Ishikawa (cell line): ENCODE data around the gene TPX2.

Experiments used
- CEBPB ChIP-seq: IDR thresholded peaks from 2 replicates; pipeline ENCODE4 v1.6.1; 2012
- CREB1 ChIP-seq: IDR thresholded peaks from 2 replicates; pipeline ENCODE4 v1.6.1; 2012; ENCODE audit warnings: low read depth
- EGR1 ChIP-seq: IDR thresholded peaks from 2 replicates; pipeline ENCODE4 v1.6.1; 2012
- EP300 ChIP-seq: IDR thresholded peaks from 2 replicates; pipeline ENCODE4 v1.6.1; 2012; ENCODE audit warnings: borderline replicate concordance
- FOXM1 ChIP-seq: IDR thresholded peaks from 2 replicates; pipeline ENCODE4 v1.6.1; 2012; ENCODE audit warnings: low read depth, borderline replicate concordance
- NFIC ChIP-seq: IDR thresholded peaks from 2 replicates; pipeline ENCODE4 v1.6.1; 2012
- RAD21 ChIP-seq: IDR thresholded peaks from 2 replicates; pipeline ENCODE4 v1.6.1; 2012; ENCODE audit warnings: low read depth
- TAF1 ChIP-seq: IDR thresholded peaks from 2 replicates; pipeline ENCODE4 v1.6.1; 2012; ENCODE audit warnings: low read depth, mild to moderate bottlenecking
- TCF12 ChIP-seq: IDR thresholded peaks from 2 replicates; pipeline ENCODE4 v1.6.1; 2012; ENCODE audit warnings: low read depth
- TEAD4 ChIP-seq: IDR thresholded peaks from 2 replicates; pipeline ENCODE4 v1.6.1; 2012
- USF1 ChIP-seq: IDR thresholded peaks from 2 replicates; pipeline ENCODE4 v1.6.1; 2012
- YY1 ChIP-seq: IDR thresholded peaks from 2 replicates; pipeline ENCODE4 v1.6.1; 2012; ENCODE audit warnings: low read depth
- ZBTB7A ChIP-seq: IDR thresholded peaks from 2 replicates; pipeline ENCODE4 v1.6.1; 2012; ENCODE audit warnings: low read depth
- TF ChIP-seq, protein P1 (sequence below): IDR thresholded peaks from 2 replicates; pipeline ENCODE4 v1.6.1; 2012; ENCODE audit warnings: low read depth, mild to moderate bottlenecking
- TF ChIP-seq, protein P2 (sequence below): IDR thresholded peaks from 2 replicates; pipeline ENCODE4 v1.6.1; 2012

Gene TPX2

DNA sequence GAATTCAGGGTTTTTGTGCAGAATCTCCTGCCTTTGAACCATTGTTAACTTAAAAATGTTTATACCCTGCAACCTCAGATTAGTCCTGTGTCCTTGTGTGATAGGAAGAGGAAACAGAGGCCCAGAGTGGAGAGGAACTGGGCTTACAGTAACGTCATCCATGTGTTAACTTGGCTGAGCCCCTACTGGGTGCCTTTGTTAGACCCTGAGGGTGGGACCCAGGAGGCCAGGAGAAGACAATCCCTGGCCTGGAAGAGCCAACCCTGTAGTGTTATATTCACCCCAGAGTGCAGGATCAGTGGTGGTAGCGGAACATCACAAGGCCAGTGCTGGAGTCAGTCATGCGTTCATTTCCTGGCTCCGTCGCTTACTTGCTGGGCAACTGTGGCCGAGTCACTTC is 90.6 kb downstream of the TPX2 start:
- TF ChIP-seq YY1 (no peak), TAF1 (no peak), CEBPB (no peak), TEAD4 (no peak), FOXM1 (no peak), NFIC (no peak), USF1 (no peak), TCF12 (no peak), CREB1 (no peak), RAD21 (no peak), ZBTB7A (no peak), EP300 (no peak)
- TF ChIP-seq, protein P1, sequence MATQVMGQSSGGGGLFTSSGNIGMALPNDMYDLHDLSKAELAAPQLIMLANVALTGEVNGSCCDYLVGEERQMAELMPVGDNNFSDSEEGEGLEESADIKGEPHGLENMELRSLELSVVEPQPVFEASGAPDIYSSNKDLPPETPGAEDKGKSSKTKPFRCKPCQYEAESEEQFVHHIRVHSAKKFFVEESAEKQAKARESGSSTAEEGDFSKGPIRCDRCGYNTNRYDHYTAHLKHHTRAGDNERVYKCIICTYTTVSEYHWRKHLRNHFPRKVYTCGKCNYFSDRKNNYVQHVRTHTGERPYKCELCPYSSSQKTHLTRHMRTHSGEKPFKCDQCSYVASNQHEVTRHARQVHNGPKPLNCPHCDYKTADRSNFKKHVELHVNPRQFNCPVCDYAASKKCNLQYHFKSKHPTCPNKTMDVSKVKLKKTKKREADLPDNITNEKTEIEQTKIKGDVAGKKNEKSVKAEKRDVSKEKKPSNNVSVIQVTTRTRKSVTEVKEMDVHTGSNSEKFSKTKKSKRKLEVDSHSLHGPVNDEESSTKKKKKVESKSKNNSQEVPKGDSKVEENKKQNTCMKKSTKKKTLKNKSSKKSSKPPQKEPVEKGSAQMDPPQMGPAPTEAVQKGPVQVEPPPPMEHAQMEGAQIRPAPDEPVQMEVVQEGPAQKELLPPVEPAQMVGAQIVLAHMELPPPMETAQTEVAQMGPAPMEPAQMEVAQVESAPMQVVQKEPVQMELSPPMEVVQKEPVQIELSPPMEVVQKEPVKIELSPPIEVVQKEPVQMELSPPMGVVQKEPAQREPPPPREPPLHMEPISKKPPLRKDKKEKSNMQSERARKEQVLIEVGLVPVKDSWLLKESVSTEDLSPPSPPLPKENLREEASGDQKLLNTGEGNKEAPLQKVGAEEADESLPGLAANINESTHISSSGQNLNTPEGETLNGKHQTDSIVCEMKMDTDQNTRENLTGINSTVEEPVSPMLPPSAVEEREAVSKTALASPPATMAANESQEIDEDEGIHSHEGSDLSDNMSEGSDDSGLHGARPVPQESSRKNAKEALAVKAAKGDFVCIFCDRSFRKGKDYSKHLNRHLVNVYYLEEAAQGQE = no peak
- TF ChIP-seq, protein P2, sequence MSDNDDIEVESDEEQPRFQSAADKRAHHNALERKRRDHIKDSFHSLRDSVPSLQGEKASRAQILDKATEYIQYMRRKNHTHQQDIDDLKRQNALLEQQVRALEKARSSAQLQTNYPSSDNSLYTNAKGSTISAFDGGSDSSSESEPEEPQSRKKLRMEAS = no peak

DNA sequence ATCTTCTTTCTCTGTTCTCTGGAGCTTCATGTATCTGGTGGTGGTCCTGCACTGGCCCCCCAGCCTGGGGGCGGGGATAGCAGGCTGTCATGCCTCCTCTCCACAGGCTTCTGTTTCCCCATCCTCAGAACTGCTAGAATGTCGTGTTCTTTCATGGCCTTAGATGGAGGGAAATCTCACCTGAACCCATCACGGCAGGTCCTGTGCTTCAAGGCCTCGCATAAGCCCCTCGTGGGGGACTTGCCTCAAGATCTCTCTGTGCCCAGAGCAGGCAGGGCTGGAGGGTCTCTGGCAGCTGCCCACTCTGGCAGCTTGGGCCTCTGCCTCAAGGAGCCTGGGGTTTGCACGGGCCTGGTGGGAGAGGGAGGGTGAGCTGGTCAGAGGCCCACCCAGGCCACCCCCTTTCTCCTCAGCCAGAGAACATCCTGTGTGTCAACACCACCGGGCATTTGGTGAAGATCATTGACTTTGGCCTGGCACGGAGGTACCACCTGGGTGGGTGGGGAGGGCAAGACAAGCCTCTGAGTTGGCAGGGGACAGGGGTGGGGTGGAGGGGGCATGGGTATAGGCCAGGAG is 91.4 kb downstream of the TPX2 start:
- TF ChIP-seq EGR1 (no peak), YY1 (no peak), TEAD4 (no peak), NFIC (no peak), FOXM1 (no peak), CREB1 (no peak), CEBPB (no peak), EP300 (no peak), ZBTB7A (no peak)

- TF ChIP-seq RAD21 (no peak), EP300 (no peak), ZBTB7A (no peak), TEAD4 (no peak), FOXM1 (no peak), YY1 (no peak)
Measured at GRCh38 chr20:31831211-31831610, 92.1 kb downstream of the TPX2 start.

DNA sequence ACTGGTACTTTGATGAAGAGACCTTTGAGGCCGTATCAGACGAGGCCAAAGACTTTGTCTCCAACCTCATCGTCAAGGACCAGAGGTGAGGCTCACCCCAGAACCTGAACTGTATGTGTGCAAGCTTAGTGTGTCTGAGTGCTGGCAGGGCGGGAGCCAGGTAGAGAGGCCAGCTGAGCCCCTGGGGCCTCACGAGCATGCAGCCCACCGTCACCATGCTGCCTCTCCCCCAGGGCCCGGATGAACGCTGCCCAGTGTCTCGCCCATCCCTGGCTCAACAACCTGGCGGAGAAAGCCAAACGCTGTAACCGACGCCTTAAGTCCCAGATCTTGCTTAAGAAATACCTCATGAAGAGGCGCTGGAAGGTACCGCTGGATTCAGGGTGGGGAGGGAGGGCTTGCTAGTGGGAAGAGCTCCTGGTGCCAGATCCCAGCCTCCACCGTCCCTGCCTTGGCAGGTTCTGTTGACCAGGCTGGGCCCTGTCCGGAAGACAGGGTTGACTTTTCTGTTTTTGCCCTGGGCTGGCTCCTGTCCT is 92.7 kb downstream of the TPX2 start:
- TF ChIP-seq ZBTB7A (no peak), USF1 (no peak), YY1 (no peak), EGR1 (no peak), CEBPB (no peak), TCF12 (no peak), CREB1 (no peak), NFIC (no peak), TEAD4 (no peak), RAD21 (no peak), TAF1 (no peak), FOXM1 (no peak), EP300 (no peak)
- TF ChIP-seq, protein P2 = no peak
- TF ChIP-seq, protein P1 = no peak

DNA sequence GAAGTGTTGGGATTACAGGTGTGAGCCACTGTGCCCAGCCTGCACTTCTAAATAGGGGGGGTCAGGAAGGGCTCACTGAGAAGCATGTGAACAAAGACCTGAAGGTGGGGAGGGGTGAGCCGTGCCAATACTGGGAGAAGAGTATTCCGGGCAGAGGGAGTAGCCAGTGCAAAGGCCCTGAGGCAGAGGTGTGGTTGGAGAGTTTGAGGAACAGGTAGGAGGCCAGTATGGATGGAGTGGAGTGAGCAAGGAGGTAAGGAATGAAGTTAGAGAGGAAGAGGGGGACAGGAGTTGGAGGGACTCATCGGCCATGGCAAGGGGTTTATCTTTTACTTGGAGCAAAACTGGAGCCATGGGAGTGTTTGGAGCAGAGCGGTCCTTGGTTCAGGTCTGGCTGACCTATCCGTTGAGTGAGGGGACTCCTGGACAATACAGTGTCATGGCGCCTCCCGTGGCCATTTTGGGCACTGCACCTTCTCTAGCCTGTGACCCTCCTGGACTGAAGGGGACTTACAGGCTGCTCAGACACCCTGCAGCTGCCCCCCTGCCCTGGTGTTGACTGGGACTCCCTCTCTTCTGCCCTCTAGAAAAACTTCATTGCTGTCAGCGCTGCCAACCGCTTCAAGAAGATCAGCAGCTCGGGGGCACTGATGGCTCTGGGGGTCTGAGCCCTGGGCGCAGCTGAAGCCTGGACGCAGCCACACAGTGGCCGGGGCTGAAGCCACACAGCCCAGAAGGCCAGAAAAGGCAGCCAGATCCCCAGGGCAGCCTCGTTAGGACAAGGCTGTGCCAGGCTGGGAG is 94.2 kb downstream of the TPX2 start:
- TF ChIP-seq, protein P1 = no peak
- peak; percentile 59 for TF ChIP-seq RAD21
